Measurements from ENCODE around the gene SPACA9. TPM values are rescaled to one million over a fixed set of nuclear protein-coding genes. Genes with fewer than 3 reads are reported as not detected.

The SPACA9 gene
- total and polyA plus RNA-seq, 10 of the 15 experiments (the other 5 are each of a cell fraction or from before 2014, with no cell fraction given) = 0.68 to 2.9 (median 1.0) TPM

- BruUV-seq (replicated peaks) = no TSS peak
- no peaks in the 10 kb centered on the region for H3K4me1 ChIP-seq (ENCODE audit: control insufficient read depth, insufficient read depth, low read length)
- CTCF ChIA-PET = interaction anchor here (6.1 kb wide), 1 partner anchor 20 kb away, joined by 32 read pairs; no protein-coding TSS in a partner anchor
Observed at GRCh38 chr9:132881826-132882225, 3.1 kb downstream of the SPACA9 start.

GRCh38 chr9:132882616-132883015, 3.9 kb downstream of the SPACA9 start:
- in situ Hi-C loops (cut with MboI) = no loop called here
- Histone ChIP-seq H3K9ac (ENCODE audit: control insufficient read depth, insufficient read depth, low read length) (no peak overlapping the region), H3K9me3 (replicated peaks; ENCODE audit: control insufficient read depth, insufficient read depth, low read length) (no peaks in the 10 kb centered on the region), H4K20me1 (ENCODE audit: control insufficient read depth, insufficient read depth) (no peaks in the 10 kb centered on the region), H3K4me1 (ENCODE audit: control insufficient read depth, insufficient read depth, low read length) (no peaks in the 10 kb centered on the region), H3K79me2 (ENCODE audit: control insufficient read depth, insufficient read depth, low read length) (no peaks in the 10 kb centered on the region), H3K4me2 (ENCODE audit: control insufficient read depth, insufficient read depth) (no peak overlapping the region), H3K4me3 (no peak overlapping the region), H3K27ac (ENCODE audit: control insufficient read depth, insufficient read depth) (no peak overlapping the region), H3K36me3 (ENCODE audit: control insufficient read depth in 2 of 2, insufficient read depth in 2 of 2, low read length in 1 of 2) (no peaks in the 10 kb centered on the region), H3K27me3 (replicated peaks in 1 of 2; ENCODE audit: control insufficient read depth in 2 of 2, insufficient read depth in 2 of 2, low read length in 1 of 2) (no peaks in the 10 kb centered on the region), H2AFZ (ENCODE audit: control insufficient read depth, low read depth, low read length) (no peak overlapping the region)
- BruUV-seq (replicated peaks) = no TSS peak
- no peak for TF ChIP-seq KLF5 (IDR thresholded peaks at IDR 0.05; ENCODE audit: partially characterized antibody)
- no peak for TF ChIP-seq CBFB (IDR thresholded peaks at IDR 0.05; ENCODE audit: low read depth)
- TF ChIP-seq NR2C2 (IDR thresholded peaks at IDR 0.05; ENCODE audit: borderline replicate concordance, control insufficient read depth, insufficient read length, low read depth) = no peak
- TF ChIP-seq JUNB (IDR thresholded peaks at IDR 0.05) = no peak
- no peak for TF ChIP-seq TBL1XR1 (IDR thresholded peaks at IDR 0.05; ENCODE audit: low read depth, low read length)
- TF ChIP-seq RBBP5 (conservative IDR thresholded peaks at IDR 0.05) = no peak
- TF ChIP-seq PML (IDR thresholded peaks at IDR 0.05; ENCODE audit: low read length) = no peak
- TF ChIP-seq RFX5 (IDR thresholded peaks at IDR 0.05; ENCODE audit: low read depth, low read length) = no peak
- intact Hi-C loops (cut with micrococcal nuclease; ENCODE audit: unreplicated experiment) = no loop called here
- WGBS (ENCODE audit: insufficient coverage, insufficient replicate concordance, low lambda C conversion rate, missing lambda C conversion rate) = 58% methylated on average over 6 of the region's 6 CpGs
- SMC1A ChIA-PET (ENCODE audit: uncharacterized antibody, unreplicated experiment) = interaction anchor here (1.1 kb wide), 1 partner anchor 13 kb away, joined by 3 read pairs; no protein-coding TSS in a partner anchor
- ATAC-seq (no peak), FAIRE-seq (no peak), DNase-seq (ENCODE audit: low read depth, low spot score) (no peak)
- POLR2A ChIA-PET = no interaction called here
- RAD21 ChIA-PET (ENCODE audit: unreplicated experiment) = no interaction called here
- CTCF ChIA-PET = interaction anchor here (6.1 kb wide), 1 partner anchor 19 kb away, joined by 32 read pairs; no protein-coding TSS in a partner anchor

More at GRCh38 chr9:132881826-132882225, 3.1 kb downstream of the SPACA9 start:
- H2AFZ ChIP-seq (ENCODE audit: control insufficient read depth, low read depth, low read length) = no peak overlapping the region
- H3K79me2 ChIP-seq (ENCODE audit: control insufficient read depth, insufficient read depth, low read length) = no peaks in the 10 kb centered on the region
- in situ Hi-C loops (cut with MboI) (no loop called here), intact Hi-C loops (cut with micrococcal nuclease; ENCODE audit: unreplicated experiment) (no loop called here)
- H3K4me3 ChIP-seq = no peak overlapping the region
- POLR2A ChIA-PET = no interaction called here
- no peaks in the 10 kb centered on the region for H3K9me3 ChIP-seq (replicated peaks; ENCODE audit: control insufficient read depth, insufficient read depth, low read length)
- H3K36me3 ChIP-seq (ENCODE audit: control insufficient read depth in 2 of 2, insufficient read depth in 2 of 2, low read length in 1 of 2) = no peaks in the 10 kb centered on the region
- RAD21 ChIA-PET (ENCODE audit: unreplicated experiment) = no interaction called here
- DNase-seq (ENCODE audit: low read depth, low spot score) (no peak), FAIRE-seq (no peak), ATAC-seq (no peak)
- H3K27ac ChIP-seq (ENCODE audit: control insufficient read depth, insufficient read depth) = no peak overlapping the region
- H3K4me2 ChIP-seq (ENCODE audit: control insufficient read depth, insufficient read depth) = no peak overlapping the region
- TF ChIP-seq USF2 (IDR thresholded peaks at IDR 0.05; ENCODE audit: borderline replicate concordance, low read depth, low read length) = no peak
- TF ChIP-seq CBFB (IDR thresholded peaks at IDR 0.05; ENCODE audit: low read depth) = no peak
- TF ChIP-seq TCF12 (IDR thresholded peaks at IDR 0.05; ENCODE audit: low read depth, low read length) = no peak
- no peak for TF ChIP-seq NFIC (IDR thresholded peaks at IDR 0.05; ENCODE audit: low read depth, low read length)
- TF ChIP-seq EED (IDR thresholded peaks at IDR 0.05; ENCODE audit: low read depth) = no peak
- TF ChIP-seq RELA (IDR thresholded peaks at IDR 0.05; ENCODE audit: borderline replicate concordance, partially characterized antibody) = no peak
- SMC1A ChIA-PET (ENCODE audit: uncharacterized antibody, unreplicated experiment) = interaction anchor here (1.1 kb wide), 1 partner anchor 13 kb away, joined by 3 read pairs; no protein-coding TSS in a partner anchor
- 63% methylated on average over 6 of the region's 6 CpGs for WGBS (ENCODE audit: insufficient coverage, insufficient replicate concordance, low lambda C conversion rate, missing lambda C conversion rate)
- H3K27me3 ChIP-seq (replicated peaks in 1 of 2; ENCODE audit: control insufficient read depth in 2 of 2, insufficient read depth in 2 of 2, low read length in 1 of 2) = 0 out of 4 replicates have a peak, but pooled peaks cover 0 to 4% of the 10 kb centered on the region in 2 experiments
- no peak overlapping the region for H3K9ac ChIP-seq (ENCODE audit: control insufficient read depth, insufficient read depth, low read length)
- H4K20me1 ChIP-seq (ENCODE audit: control insufficient read depth, insufficient read depth) = no peaks in the 10 kb centered on the region

Data from GM12878 (cell line).